GM23338 (cell line): ENCODE measurements around the gene DNLZ.

Experiments
- CREB1 ChIP-seq: fragments of 250-450 bp; sonication (Bioruptor Pico); IDR thresholded peaks from 2 replicates; pipeline ENCODE4 v1.5.0; 2020; ENCODE audit warnings: low read depth, mild to moderate bottlenecking, moderate library complexity
- EZH2 ChIP-seq: fragments of 200-600 bp; sonication (generic); IDR thresholded peaks from one replicate; pipeline ENCODE4 v1.8.0; 2017; ENCODE audit warnings: antibody characterized with exemption, mild to moderate bottlenecking, low read depth; ENCODE audit not compliant: unreplicated experiment
- EZH2phosphoT487 ChIP-seq: fragments of 200-600 bp; sonication (generic); IDR thresholded peaks from one replicate; pipeline ENCODE4 v1.8.1; 2018; ENCODE audit warnings: antibody characterized with exemption; ENCODE audit not compliant: unreplicated experiment
- JUNB ChIP-seq: IDR thresholded peaks from one replicate; pipeline ENCODE4 v1.6.1; 2016; ENCODE audit warnings: antibody characterized with exemption; ENCODE audit not compliant: unreplicated experiment
- NANOG ChIP-seq: IDR thresholded peaks from 2 replicates; pipeline ENCODE4 v1.6.1; 2016; ENCODE audit warnings: antibody characterized with exemption, borderline replicate concordance
- POLR2AphosphoS5 ChIP-seq: IDR thresholded peaks from 2 replicates; pipeline ENCODE4 v1.6.1; 2016; ENCODE audit warnings: antibody characterized with exemption, low read depth
- TF ChIP-seq, protein P1 (sequence below), 2 experiments: fragments of 200-600 bp in 1 of 2; sonication (generic) in 1 of 2; conservative IDR thresholded peaks; 2 replicates each; pipeline versions ENCODE4 v1.5.1 to v1.6.1; 2016 to 2017; ENCODE audit warnings: antibody characterized with exemption in 2 of 2, low read depth in 2 of 2, mild to moderate bottlenecking in 2 of 2, moderate library complexity in 1 of 2
- TF ChIP-seq, protein P2 (sequence below): IDR thresholded peaks from one replicate; pipeline ENCODE4 v1.6.1; 2018; ENCODE audit warnings: antibody characterized with exemption; ENCODE audit not compliant: unreplicated experiment
- TF ChIP-seq, protein P3 (sequence below): IDR thresholded peaks from 2 replicates; pipeline ENCODE4 v1.6.1; 2016; ENCODE audit warnings: antibody characterized with exemption

DNA sequence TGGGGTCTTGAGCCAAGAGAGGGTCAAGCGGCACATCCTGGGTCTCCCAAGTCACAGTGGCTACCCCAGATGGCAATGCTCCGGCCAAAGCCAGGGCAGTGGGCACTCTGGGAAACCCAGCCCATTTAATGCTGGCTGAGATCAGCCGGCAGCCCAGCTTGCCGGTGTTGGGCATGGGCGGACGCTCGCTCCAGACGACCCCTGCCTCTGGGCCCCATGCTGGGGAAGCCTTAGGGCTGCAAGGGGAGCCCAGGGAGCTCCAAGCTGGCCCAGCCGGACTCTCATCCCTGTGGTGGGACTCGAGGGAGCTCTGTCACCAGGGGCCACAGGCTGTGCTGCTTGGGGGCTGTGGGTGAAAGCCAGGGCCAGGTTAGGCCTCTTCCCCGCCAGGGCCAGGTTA, 15.9 kb upstream of the DNLZ start:
- TF ChIP-seq, protein P1, sequence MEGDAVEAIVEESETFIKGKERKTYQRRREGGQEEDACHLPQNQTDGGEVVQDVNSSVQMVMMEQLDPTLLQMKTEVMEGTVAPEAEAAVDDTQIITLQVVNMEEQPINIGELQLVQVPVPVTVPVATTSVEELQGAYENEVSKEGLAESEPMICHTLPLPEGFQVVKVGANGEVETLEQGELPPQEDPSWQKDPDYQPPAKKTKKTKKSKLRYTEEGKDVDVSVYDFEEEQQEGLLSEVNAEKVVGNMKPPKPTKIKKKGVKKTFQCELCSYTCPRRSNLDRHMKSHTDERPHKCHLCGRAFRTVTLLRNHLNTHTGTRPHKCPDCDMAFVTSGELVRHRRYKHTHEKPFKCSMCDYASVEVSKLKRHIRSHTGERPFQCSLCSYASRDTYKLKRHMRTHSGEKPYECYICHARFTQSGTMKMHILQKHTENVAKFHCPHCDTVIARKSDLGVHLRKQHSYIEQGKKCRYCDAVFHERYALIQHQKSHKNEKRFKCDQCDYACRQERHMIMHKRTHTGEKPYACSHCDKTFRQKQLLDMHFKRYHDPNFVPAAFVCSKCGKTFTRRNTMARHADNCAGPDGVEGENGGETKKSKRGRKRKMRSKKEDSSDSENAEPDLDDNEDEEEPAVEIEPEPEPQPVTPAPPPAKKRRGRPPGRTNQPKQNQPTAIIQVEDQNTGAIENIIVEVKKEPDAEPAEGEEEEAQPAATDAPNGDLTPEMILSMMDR (conservative IDR thresholded peaks at IDR 0.05; ENCODE audit: low read depth in 2 of 2), result no peak
- TF ChIP-seq, protein P2, sequence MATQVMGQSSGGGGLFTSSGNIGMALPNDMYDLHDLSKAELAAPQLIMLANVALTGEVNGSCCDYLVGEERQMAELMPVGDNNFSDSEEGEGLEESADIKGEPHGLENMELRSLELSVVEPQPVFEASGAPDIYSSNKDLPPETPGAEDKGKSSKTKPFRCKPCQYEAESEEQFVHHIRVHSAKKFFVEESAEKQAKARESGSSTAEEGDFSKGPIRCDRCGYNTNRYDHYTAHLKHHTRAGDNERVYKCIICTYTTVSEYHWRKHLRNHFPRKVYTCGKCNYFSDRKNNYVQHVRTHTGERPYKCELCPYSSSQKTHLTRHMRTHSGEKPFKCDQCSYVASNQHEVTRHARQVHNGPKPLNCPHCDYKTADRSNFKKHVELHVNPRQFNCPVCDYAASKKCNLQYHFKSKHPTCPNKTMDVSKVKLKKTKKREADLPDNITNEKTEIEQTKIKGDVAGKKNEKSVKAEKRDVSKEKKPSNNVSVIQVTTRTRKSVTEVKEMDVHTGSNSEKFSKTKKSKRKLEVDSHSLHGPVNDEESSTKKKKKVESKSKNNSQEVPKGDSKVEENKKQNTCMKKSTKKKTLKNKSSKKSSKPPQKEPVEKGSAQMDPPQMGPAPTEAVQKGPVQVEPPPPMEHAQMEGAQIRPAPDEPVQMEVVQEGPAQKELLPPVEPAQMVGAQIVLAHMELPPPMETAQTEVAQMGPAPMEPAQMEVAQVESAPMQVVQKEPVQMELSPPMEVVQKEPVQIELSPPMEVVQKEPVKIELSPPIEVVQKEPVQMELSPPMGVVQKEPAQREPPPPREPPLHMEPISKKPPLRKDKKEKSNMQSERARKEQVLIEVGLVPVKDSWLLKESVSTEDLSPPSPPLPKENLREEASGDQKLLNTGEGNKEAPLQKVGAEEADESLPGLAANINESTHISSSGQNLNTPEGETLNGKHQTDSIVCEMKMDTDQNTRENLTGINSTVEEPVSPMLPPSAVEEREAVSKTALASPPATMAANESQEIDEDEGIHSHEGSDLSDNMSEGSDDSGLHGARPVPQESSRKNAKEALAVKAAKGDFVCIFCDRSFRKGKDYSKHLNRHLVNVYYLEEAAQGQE, result no peak
- TF ChIP-seq EZH2 (no peak), JUNB (no peak), POLR2AphosphoS5 (no peak), NANOG (no peak), CREB1 (CRISPR knock-in tag) (no peak), EZH2phosphoT487 (no peak)
- TF ChIP-seq, protein P3, sequence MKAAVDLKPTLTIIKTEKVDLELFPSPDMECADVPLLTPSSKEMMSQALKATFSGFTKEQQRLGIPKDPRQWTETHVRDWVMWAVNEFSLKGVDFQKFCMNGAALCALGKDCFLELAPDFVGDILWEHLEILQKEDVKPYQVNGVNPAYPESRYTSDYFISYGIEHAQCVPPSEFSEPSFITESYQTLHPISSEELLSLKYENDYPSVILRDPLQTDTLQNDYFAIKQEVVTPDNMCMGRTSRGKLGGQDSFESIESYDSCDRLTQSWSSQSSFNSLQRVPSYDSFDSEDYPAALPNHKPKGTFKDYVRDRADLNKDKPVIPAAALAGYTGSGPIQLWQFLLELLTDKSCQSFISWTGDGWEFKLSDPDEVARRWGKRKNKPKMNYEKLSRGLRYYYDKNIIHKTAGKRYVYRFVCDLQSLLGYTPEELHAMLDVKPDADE, result no peak
